RWPE2 (cell line): ENCODE data around the gene CAPN10.

Experiments used
- ATAC-seq: fragments of 200-7000 bp; cut with Tn5 transposase; 3 replicates; pipeline ENCODE4 v1.9.1; 2021; ENCODE audit warnings: low read depth
- DNase-seq: peaks from one replicate; pipeline ENCODE4 v3.0.0-alpha.2; 2020; ENCODE audit warnings: low spot score
- H3K27ac ChIP-seq: fragments of 450-650 bp; 2 replicates; pipeline ENCODE4 v1.5.1; 2017; ENCODE audit warnings: mild to moderate bottlenecking; ENCODE audit not compliant: poor library complexity, severe bottlenecking
- H3K27me3 ChIP-seq: fragments of 250-450 bp; sonication (Bioruptor Pico); 2 replicates; pipeline ENCODE4 v1.5.1; 2021; ENCODE audit warnings: mild to moderate bottlenecking, moderate library complexity; ENCODE audit not compliant: insufficient read depth, poor library complexity, severe bottlenecking
- H3K36me3 ChIP-seq: fragments of 250-450 bp; sonication (Bioruptor Pico); 2 replicates; pipeline ENCODE4 v1.5.1; 2020; ENCODE audit warnings: low read depth, mild to moderate bottlenecking, moderate library complexity
- H3K4me1 ChIP-seq: fragments of 250-450 bp; sonication (Bioruptor Pico); 2 replicates; pipeline ENCODE4 v1.5.1; 2021; ENCODE audit warnings: mild to moderate bottlenecking, moderate library complexity; ENCODE audit not compliant: insufficient read depth, poor library complexity, severe bottlenecking
- H3K4me3 ChIP-seq: fragments of 250-450 bp; sonication (Bioruptor Pico); 2 replicates; pipeline ENCODE4 v1.5.1; 2021; ENCODE audit warnings: mild to moderate bottlenecking, moderate library complexity; ENCODE audit not compliant: severe bottlenecking
- H3K9me3 ChIP-seq: fragments of 250-450 bp; sonication (Bioruptor Pico); 2 replicates; pipeline ENCODE4 v1.5.1; 2021; ENCODE audit warnings: mild to moderate bottlenecking, moderate library complexity; ENCODE audit not compliant: severe bottlenecking
- TF ChIP-seq, protein P1 (sequence below): fragments of 450-650 bp; IDR thresholded peaks from one replicate; pipeline ENCODE4 v1.5.1; 2017; ENCODE audit warnings: mild to moderate bottlenecking, moderate library complexity; ENCODE audit not compliant: poor library complexity, severe bottlenecking

CAPN10 gene

DNA sequence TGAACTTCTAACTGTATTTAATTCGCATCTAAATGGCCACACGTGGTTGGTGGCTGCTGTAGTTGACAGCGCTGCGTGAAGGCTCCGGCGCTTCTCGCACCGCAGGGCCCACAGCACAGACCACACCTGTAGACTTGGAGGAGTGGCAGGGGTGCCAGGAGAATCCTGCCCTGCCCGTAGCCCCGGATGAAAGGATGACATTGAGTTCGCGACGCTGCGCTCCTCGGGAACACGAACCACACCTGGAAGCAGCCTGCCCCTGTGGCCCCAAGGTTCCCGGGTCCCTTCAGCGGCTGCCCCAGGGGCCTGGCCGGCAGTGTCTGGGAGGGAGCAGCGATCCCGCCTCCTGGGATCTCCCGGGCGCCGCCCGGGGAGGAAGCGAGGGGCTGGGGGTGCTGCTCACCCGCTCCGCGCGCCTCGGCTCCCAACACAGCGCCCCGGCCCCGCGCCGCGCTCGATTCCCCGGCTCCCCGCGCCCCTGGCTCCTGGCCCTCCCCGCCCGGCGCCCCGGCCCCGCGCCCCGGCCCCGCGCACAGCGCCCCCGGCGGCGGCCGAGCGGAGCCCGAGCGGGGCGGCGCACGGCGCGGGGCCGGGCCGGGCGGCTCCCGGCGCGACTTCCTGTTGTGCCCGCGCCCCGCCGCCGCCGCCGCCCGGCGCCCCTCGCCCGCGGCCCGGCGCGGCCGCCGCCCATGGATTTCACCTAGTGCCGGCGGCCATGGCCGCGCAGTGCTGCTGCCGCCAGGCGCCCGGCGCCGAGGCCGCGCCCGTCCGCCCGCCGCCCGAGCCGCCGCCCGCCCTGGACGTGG lies 18.5 kb upstream of the CAPN10 start, which contains the start of gene RNPEPL1:
TSS of gene RNPEPL1 (plus strand) at position 613 of the 806 bp plus-strand sequence. CDS start at position 716, 103 bp downstream.
- Histone ChIP-seq H3K9me3 (no peaks in the 10 kb centered on the region), H3K36me3 (no peaks in the 10 kb centered on the region), H3K27ac (peak within 1 kb of the TSS; percentile 87), H3K4me3 (peak within 1 kb of the TSS; percentile 88), H3K27me3 (no peaks in the 10 kb centered on the region), H3K4me1 (peaks cover 18% of the 10 kb centered on the region)
- ATAC-seq: peak; percentile 15
- TF ChIP-seq, protein P1, sequence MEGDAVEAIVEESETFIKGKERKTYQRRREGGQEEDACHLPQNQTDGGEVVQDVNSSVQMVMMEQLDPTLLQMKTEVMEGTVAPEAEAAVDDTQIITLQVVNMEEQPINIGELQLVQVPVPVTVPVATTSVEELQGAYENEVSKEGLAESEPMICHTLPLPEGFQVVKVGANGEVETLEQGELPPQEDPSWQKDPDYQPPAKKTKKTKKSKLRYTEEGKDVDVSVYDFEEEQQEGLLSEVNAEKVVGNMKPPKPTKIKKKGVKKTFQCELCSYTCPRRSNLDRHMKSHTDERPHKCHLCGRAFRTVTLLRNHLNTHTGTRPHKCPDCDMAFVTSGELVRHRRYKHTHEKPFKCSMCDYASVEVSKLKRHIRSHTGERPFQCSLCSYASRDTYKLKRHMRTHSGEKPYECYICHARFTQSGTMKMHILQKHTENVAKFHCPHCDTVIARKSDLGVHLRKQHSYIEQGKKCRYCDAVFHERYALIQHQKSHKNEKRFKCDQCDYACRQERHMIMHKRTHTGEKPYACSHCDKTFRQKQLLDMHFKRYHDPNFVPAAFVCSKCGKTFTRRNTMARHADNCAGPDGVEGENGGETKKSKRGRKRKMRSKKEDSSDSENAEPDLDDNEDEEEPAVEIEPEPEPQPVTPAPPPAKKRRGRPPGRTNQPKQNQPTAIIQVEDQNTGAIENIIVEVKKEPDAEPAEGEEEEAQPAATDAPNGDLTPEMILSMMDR: peak; percentile 27
- DNase-seq: peak; percentile 55

GRCh38 chr2:240568678-240569522 lies 17.6 kb upstream of the CAPN10 start:
- H3K9me3 ChIP-seq: no peaks in the 10 kb centered on the region
- H3K36me3 ChIP-seq: no peaks in the 10 kb centered on the region
- peak overlapping the region; percentile 87 for H3K27ac ChIP-seq
- ATAC-seq: no peak
- peak overlapping the region; percentile 88 for H3K4me3 ChIP-seq
- TF ChIP-seq, protein P1: no peak
- DNase-seq: peak; percentile 60
- peaks cover 18% of the 10 kb centered on the region for H3K4me1 ChIP-seq
- no peaks in the 10 kb centered on the region for H3K27me3 ChIP-seq

DNA sequence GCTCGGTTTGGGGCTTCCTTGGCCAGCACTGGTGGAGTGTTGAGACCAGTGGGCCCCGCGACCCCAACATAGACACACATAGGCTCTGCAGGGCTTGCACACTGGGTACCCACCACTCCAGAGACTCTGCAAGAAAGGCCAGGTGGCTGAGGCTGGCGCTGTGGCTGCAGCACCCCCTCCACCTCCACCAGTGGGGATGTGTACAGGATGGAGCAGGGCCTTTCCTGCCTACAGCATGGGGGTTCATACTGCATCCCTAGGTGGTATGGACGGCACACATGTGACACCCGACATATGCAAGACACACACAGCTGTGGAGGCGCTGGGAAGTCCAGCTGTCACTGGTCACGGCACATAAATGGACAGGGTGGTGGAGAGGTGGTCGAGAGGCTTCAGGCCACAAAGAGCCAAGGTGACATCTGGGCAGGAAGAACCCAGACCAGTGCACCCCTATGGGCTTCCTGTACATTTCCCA lies 17.0 kb upstream of the CAPN10 start:
- DNase-seq: no peak
- Histone ChIP-seq H3K27me3 (no peaks in the 10 kb centered on the region), H3K4me3 (peak overlapping the region; percentile 88), H3K9me3 (no peaks in the 10 kb centered on the region), H3K4me1 (peaks cover 18% of the 10 kb centered on the region), H3K36me3 (no peaks in the 10 kb centered on the region), H3K27ac (peak overlapping the region; percentile 87)
- TF ChIP-seq, protein P1: no peak
- ATAC-seq: no peak

DNA sequence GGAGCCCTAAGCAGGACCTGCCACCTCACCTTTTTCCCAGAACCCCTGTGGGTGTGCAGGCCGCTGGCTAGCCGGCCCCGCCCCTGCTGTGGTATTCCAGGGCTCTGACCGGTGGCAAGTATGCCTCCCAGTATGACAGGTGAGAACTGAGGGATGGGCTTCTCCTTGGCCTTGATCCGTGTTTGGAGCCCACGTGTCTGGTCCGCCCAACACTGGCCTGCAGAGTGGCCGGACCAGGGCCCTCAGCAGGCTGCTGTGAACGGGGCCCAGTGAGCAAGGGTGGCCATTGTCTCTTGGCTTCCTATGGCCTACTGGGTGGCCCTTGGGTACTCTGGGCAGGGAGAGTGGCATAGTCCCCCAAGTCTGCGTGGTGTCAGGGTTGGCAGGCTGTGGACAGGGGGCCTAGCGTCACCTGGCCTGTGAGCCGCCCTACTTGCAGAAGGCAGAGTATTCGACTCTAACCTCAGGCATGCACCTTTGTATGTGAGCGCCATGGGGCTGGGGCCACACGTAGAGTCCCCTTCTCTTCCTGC lies 16.5 kb upstream of the CAPN10 start:
- ATAC-seq: no peak
- H3K36me3 ChIP-seq: no peaks in the 10 kb centered on the region; the same call in 1 of the 2 replicates
- DNase-seq: peak; percentile 39
- H3K27ac ChIP-seq: no peak overlapping the region
- no peaks in the 10 kb centered on the region for H3K9me3 ChIP-seq
- H3K4me1 ChIP-seq: peaks cover 18% of the 10 kb centered on the region
- TF ChIP-seq, protein P1: no peak
- no peak overlapping the region for H3K4me3 ChIP-seq
- no peaks in the 10 kb centered on the region for H3K27me3 ChIP-seq
